H1 (cell line): ENCODE measurements around the gene ZFHX2. TPM values are rescaled to one million over a fixed set of nuclear protein-coding genes. Genes with fewer than 3 reads are reported as not detected.
A peak's percentile ranks its signal among the peaks of the same experiment; 100 is the strongest.

Experiments used
- CTCF ChIA-PET: fragments of 300-600 bp; sonication (Branson Sonifier 250); formaldehyde crosslinking; loops from one replicate; lab custom pipeline; 2021; ENCODE audit not compliant: partially characterized antibody; lab: Charles Lee
- POLR2A ChIA-PET: fragments of 300-600 bp; sonication (Branson Sonifier 250); formaldehyde crosslinking; loops from one replicate; lab custom pipeline; 2021; ENCODE audit warnings: inconsistent platforms; ENCODE audit not compliant: partially characterized antibody; lab: Charles Lee
- DNase-seq, 2 experiments: peaks; one replicate each; pipeline versions ENCODE4 v3.0.0 to v3.0.0-alpha.2; 2010 to 2022; ENCODE audit warnings: low spot score in 2 of 2, low read depth in 1 of 2, mixed read lengths in 1 of 2
- FAIRE-seq: peaks from 2 replicates; lab custom pipeline; 2011; peaks lifted over from hg19 to GRCh38; lab: Jason Lieb, UNC
- H2AFZ ChIP-seq: 2 replicates; pipeline ENCODE4 v1.8.1; 2012; ENCODE audit warnings: low read length, inconsistent platforms
- H2AK5ac ChIP-seq: 2 replicates; pipeline ENCODE4 v1.6.1; 2013; ENCODE audit warnings: low read depth, low read length
- H2BK120ac ChIP-seq: replicated peaks from 2 replicates; pipeline ENCODE3; 2013; ENCODE audit warnings: low read depth, low read length, inconsistent platforms
- H2BK12ac ChIP-seq: 2 replicates; pipeline ENCODE4 v1.6.1; 2013; ENCODE audit warnings: low read depth, low read length
- H2BK15ac ChIP-seq: 2 replicates; pipeline ENCODE4 v1.6.1; 2013; ENCODE audit warnings: low read length
- H2BK20ac ChIP-seq: 2 replicates; pipeline ENCODE4 v1.6.1; 2013; ENCODE audit warnings: low read length
- H2BK5ac ChIP-seq: 2 replicates; pipeline ENCODE4 v1.6.1; 2013; ENCODE audit warnings: low read depth, low read length
- H3K14ac ChIP-seq: 2 replicates; pipeline ENCODE4 v1.6.1; 2013; ENCODE audit warnings: inconsistent platforms; ENCODE audit not compliant: insufficient read length
- H3K18ac ChIP-seq: 2 replicates; pipeline ENCODE4 v1.6.1; 2013; ENCODE audit warnings: low read length; ENCODE audit errors: extremely low read depth
- H3K23ac ChIP-seq: 2 replicates; pipeline ENCODE4 v1.6.1; 2013; ENCODE audit warnings: inconsistent platforms; ENCODE audit not compliant: insufficient read length
- H3K23me2 ChIP-seq: 2 replicates; pipeline ENCODE4 v1.6.1; 2013; ENCODE audit warnings: low read depth, low read length
- H3K27ac ChIP-seq: 2 replicates; pipeline ENCODE4 v1.6.1; 2011; ENCODE audit warnings: low read depth, low read length, inconsistent platforms
- H3K27me3 ChIP-seq, 4 experiments: replicated peaks in 1 of 4; 1 replicate in 1 of 4; 2 replicates in 3 of 4; pipeline versions ENCODE4 v1.6.1 to v1.8.1; 2011 to 2013; ENCODE audit warnings: low read length in 3 of 4, mild to moderate bottlenecking in 3 of 4, inconsistent platforms in 2 of 4, mixed read lengths in 2 of 4, moderate library complexity in 1 of 4; ENCODE audit not compliant: control insufficient read depth in 3 of 4, insufficient read depth in 3 of 4; ENCODE audit errors: extremely low read depth in 1 of 4
- H3K36me3 ChIP-seq, 4 experiments: 2 replicates each; pipeline versions ENCODE4 v1.6.1 to v1.8.1; 2011 to 2013; ENCODE audit warnings: mild to moderate bottlenecking in 4 of 4, low read length in 3 of 4, moderate library complexity in 2 of 4, control low read depth in 1 of 4, inconsistent platforms in 1 of 4; ENCODE audit not compliant: insufficient read depth in 4 of 4, control insufficient read depth in 2 of 4
- H3K4ac ChIP-seq: replicated peaks from 2 replicates; pipeline ENCODE3; 2013; ENCODE audit warnings: low read length, low read depth, mixed read lengths, inconsistent platforms; ENCODE audit not compliant: insufficient read length
- H3K4me1 ChIP-seq, 4 experiments: replicated peaks in 1 of 4; 1 replicate in 1 of 4; 2 replicates in 3 of 4; pipeline versions ENCODE4 v1.6.1 to v1.8.1; 2011 to 2013; ENCODE audit warnings: low read length in 3 of 4, inconsistent platforms in 2 of 4, mixed read lengths in 1 of 4; ENCODE audit not compliant: insufficient read depth in 4 of 4, control insufficient read depth in 3 of 4
- H3K4me2 ChIP-seq, 2 experiments: 2 replicates each; pipeline versions ENCODE4 v1.6.1 to v1.8.1; 2011 to 2013; ENCODE audit warnings: low read depth in 2 of 2, low read length in 2 of 2, control low read depth in 1 of 2, inconsistent platforms in 1 of 2, mild to moderate bottlenecking in 1 of 2; ENCODE audit not compliant: insufficient read depth in 1 of 2
- H3K4me3 ChIP-seq, 4 experiments: fragments of 200-600, 300-600 bp in 1 of 4; sonication (generic), shearing (Covaris generic), sonication (Bioruptor Twin) in 1 of 4; 2 replicates each; pipeline versions ENCODE4 v1.5.1 to v1.8.1; 2011 to 2016; ENCODE audit warnings: low read length in 4 of 4, low read depth in 3 of 4, control low read depth in 2 of 4, inconsistent platforms in 2 of 4, mild to moderate bottlenecking in 2 of 4, mixed read lengths in 1 of 4, moderate library complexity in 1 of 4; ENCODE audit not compliant: insufficient read depth in 2 of 4; ENCODE audit errors: extremely low read depth in 1 of 4
- H3K56ac ChIP-seq: replicated peaks from 2 replicates; pipeline ENCODE3; 2013; ENCODE audit warnings: low read depth, mild to moderate bottlenecking, mixed read lengths, low read length, inconsistent platforms; ENCODE audit not compliant: insufficient read length
- H3K79me1 ChIP-seq: 2 replicates; pipeline ENCODE4 v1.6.1; 2013; ENCODE audit warnings: low read depth, low read length, control low read depth
- H3K79me2 ChIP-seq, 2 experiments: 2 replicates each; pipeline versions ENCODE4 v1.6.1 to v1.8.1; 2012 to 2013; ENCODE audit warnings: low read length in 2 of 2, mild to moderate bottlenecking in 2 of 2, inconsistent platforms in 1 of 2; ENCODE audit not compliant: insufficient read depth in 2 of 2, control insufficient read depth in 1 of 2
- H3K9ac ChIP-seq, 4 experiments: replicated peaks in 1 of 4; 1 replicate in 1 of 4; 2 replicates in 3 of 4; pipeline versions ENCODE4 v1.6.1 to v1.8.1; 2011 to 2013; ENCODE audit warnings: low read depth in 3 of 4, low read length in 3 of 4, control low read depth in 2 of 4, mild to moderate bottlenecking in 2 of 4, moderate library complexity in 2 of 4, inconsistent platforms in 1 of 4; ENCODE audit errors: extremely low read depth in 1 of 4
- H3K9me3 ChIP-seq, 2 experiments: 2 replicates each; pipeline versions ENCODE4 v1.6.1 to v1.8.1; 2012 to 2013; ENCODE audit warnings: mild to moderate bottlenecking in 2 of 2, moderate library complexity in 2 of 2, control low read depth in 1 of 2, inconsistent platforms in 1 of 2, low read depth in 1 of 2, low read length in 1 of 2, mixed read lengths in 1 of 2; ENCODE audit not compliant: insufficient read depth in 2 of 2
- H4K20me1 ChIP-seq, 2 experiments: replicated peaks in 1 of 2; 2 replicates each; pipeline versions ENCODE3 to v1.8.1; 2011 to 2013; ENCODE audit warnings: inconsistent platforms in 2 of 2, low read length in 2 of 2, mild to moderate bottlenecking in 1 of 2; ENCODE audit not compliant: insufficient read depth in 2 of 2, control insufficient read depth in 1 of 2
- H4K5ac ChIP-seq: 2 replicates; pipeline ENCODE4 v1.6.1; 2013; ENCODE audit warnings: low read length, low read depth, mixed read lengths, inconsistent platforms; ENCODE audit not compliant: insufficient read length
- H4K8ac ChIP-seq: 2 replicates; pipeline ENCODE4 v1.8.0; 2013; ENCODE audit warnings: mild to moderate bottlenecking, moderate library complexity, low read length, inconsistent platforms; ENCODE audit not compliant: insufficient read depth; ENCODE audit errors: extremely low read depth
- H4K91ac ChIP-seq: replicated peaks from 2 replicates; pipeline ENCODE3; 2013; ENCODE audit warnings: low read length, mixed read lengths, inconsistent platforms; ENCODE audit not compliant: insufficient read length
- ATF3 ChIP-seq: IDR thresholded peaks from 2 replicates; pipeline ENCODE4 v1.6.1; 2011; ENCODE audit warnings: low read depth, mild to moderate bottlenecking, low read length; ENCODE audit not compliant: insufficient read depth
- CBX5 ChIP-seq: fragments of 300-800, 300-1000 bp; sonication (generic); IDR thresholded peaks from 2 replicates; pipeline ENCODE4 v1.7.1; 2016; ENCODE audit warnings: antibody characterized with exemption, low read length, low read depth
- GTF2F1 ChIP-seq: IDR thresholded peaks from 2 replicates; pipeline ENCODE4 v1.6.1; 2012; ENCODE audit warnings: low read depth, low read length, improper control_type of control experiment, borderline replicate concordance
- HDAC6 ChIP-seq: IDR thresholded peaks from one replicate; pipeline ENCODE4 v1.7.1; 2012; ENCODE audit warnings: low read depth, mild to moderate bottlenecking, inconsistent platforms, low read length, moderate library complexity
- KDM1A ChIP-seq: fragments of 200-600, 300-600 bp; sonication (generic); IDR thresholded peaks from 2 replicates; pipeline ENCODE4 v1.7.1; 2016; ENCODE audit warnings: mild to moderate bottlenecking, low read length, borderline replicate concordance
- MAFK ChIP-seq: IDR thresholded peaks from 2 replicates; pipeline ENCODE4 v1.6.1; 2012; ENCODE audit warnings: low read depth, mild to moderate bottlenecking, improper control_type of control experiment, low read length
- RBBP5 ChIP-seq: IDR thresholded peaks from 2 replicates; pipeline ENCODE4 v1.7.1; 2012; ENCODE audit warnings: low read depth, mild to moderate bottlenecking, inconsistent platforms, low read length, moderate library complexity, borderline replicate concordance
- SP4 ChIP-seq: IDR thresholded peaks from 2 replicates; pipeline ENCODE4 v1.6.1; 2012; ENCODE audit warnings: low read length, inconsistent platforms
- SRF ChIP-seq: IDR thresholded peaks from 2 replicates; pipeline ENCODE4 v1.6.1; 2011; ENCODE audit warnings: mild to moderate bottlenecking, low read depth, low read length, moderate library complexity
- SUZ12 ChIP-seq: fragments of 200-600 bp; sonication (generic); IDR thresholded peaks from 2 replicates; pipeline ENCODE4 v1.6.1; 2012; ENCODE audit warnings: mild to moderate bottlenecking, inconsistent platforms, low read length, moderate library complexity, mixed read lengths
- WGBS, 2 experiments: shearing (Covaris generic) in 1 of 2; methylation state at CpG; one replicate each; pipeline versions ENCODE4 v1.1.6 to v1.1.7; 2013 to 2015; ENCODE audit warnings: low lambda C conversion rate in 2 of 2, mixed read lengths in 2 of 2, inconsistent platforms in 1 of 2, low coverage in 1 of 2, missing lambda C conversion rate in 1 of 2; ENCODE audit not compliant: insufficient replicate concordance in 2 of 2, insufficient coverage in 1 of 2, insufficient read length in 1 of 2; ENCODE audit errors: extremely low coverage in 1 of 2, missing lambda C conversion rate in 1 of 2; 5-methylcytosine and 5-hydroxymethylcytosine counted together
- polyA plus RNA-seq, 7 experiments: library from polyadenylated mRNA; depleted of rRNA in 3 of 7; stranded (reverse) in 5 of 7; unstranded in 2 of 7; fragments of >200 nt in 5 of 7; fragments of 200-250 nt in 2 of 7; gene quantifications; 1 replicate in 5 of 7; 2 replicates in 1 of 7; 4 replicates in 1 of 7; pipeline versions ENCODE4 v1.2.1 to v1.2.3, GENCODE V29; 2011 to 2013; ENCODE audit warnings: missing spikeins in 2 of 7, mixed read lengths in 2 of 7
- total RNA-seq: library from RNA; stranded (reverse); fragmentation: NEBNext Ultra II Directional; extraction: Animal tissue kit (Norgen Biotek cat#: 25700); gene quantifications from 2 replicates; pipeline ENCODE4 v1.2.1, GENCODE V29; 2021
- TF ChIP-seq, protein P1 (sequence below): IDR thresholded peaks from 2 replicates; pipeline ENCODE4 v1.6.1; 2012; ENCODE audit warnings: low read length, inconsistent platforms

The ZFHX2 gene
- total and polyA plus RNA-seq, 2 of the 8 experiments (the other 6 are each of a cell fraction or from before 2014, with no cell fraction given): 2.7 to 27.0 TPM

DNA sequence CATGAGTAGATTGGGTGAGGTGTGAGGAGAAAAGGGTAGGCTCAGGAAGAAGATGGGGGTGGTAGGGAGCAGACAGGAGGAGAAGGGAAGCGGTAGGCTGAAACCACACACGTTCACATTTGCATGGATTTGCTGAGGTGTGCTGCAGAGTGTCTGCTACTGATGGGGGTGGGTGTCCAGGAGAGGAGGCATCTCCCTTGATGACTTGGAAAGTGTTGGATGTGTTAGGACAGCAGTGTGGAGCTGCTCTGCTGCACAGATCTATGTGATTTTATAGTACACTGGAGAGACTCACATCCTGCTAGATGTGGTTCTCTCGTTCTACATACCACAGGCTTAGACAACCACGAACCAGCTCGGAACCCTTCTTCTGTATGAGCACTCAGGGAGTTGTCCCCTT, 9.3 kb downstream of the ZFHX2 start:
- Histone ChIP-seq H2BK5ac (peak overlapping the region; percentile 36; the same call in 1 of the 2 replicates), H2BK120ac (no peak overlapping the region), H4K91ac (no peak overlapping the region), H3K4me1 (peaks cover 27 to 45% (median 31%) of the 10 kb centered on the region in 4 experiments), H3K4me2 (no peak overlapping the region), H3K27me3 (no peaks in the 10 kb centered on the region), H4K20me1 (no peaks in the 10 kb centered on the region), H3K79me2 (peaks cover 3 to 40% of the 10 kb centered on the region in 2 experiments; a peak in 2 of 4 replicates), H3K36me3 (peaks cover 0 to 16% (median 3%) of the 10 kb centered on the region in 4 experiments; a peak in 4 of 8 replicates), H3K23ac (no peak overlapping the region), H2BK20ac (peak overlapping the region; percentile 51), H3K4me3 (no peak overlapping the region), H3K18ac (no peak overlapping the region), H2BK12ac (no peak overlapping the region), H4K8ac (no peak overlapping the region), H3K9me3 (no peaks in the 10 kb centered on the region), H3K56ac (no peak overlapping the region), H4K5ac (no peak overlapping the region), H3K14ac (no peak overlapping the region), H2BK15ac (peak overlapping the region; percentile 61), H3K27ac (no peak overlapping the region), H2AFZ (no peak overlapping the region), H2AK5ac (peak overlapping the region; percentile 58; the same call in 1 of the 2 replicates), H3K4ac (no peak overlapping the region), H3K23me2 (peaks cover 21% of the 10 kb centered on the region), H3K9ac (no peak overlapping the region), H3K79me1 (peaks cover 9% of the 10 kb centered on the region)
- DNase-seq (no peak), FAIRE-seq (no peak)
- 74% methylated on average over 5 of the region's 5 CpGs; no CpG with 5 or more reads in 1 of the 2 experiments for WGBS, 2 experiments
- ChIA-PET POLR2A (interaction anchor here (31.9 to 52.7 kb wide), 3 partner anchors 5 to 63 kb away, joined by 944 to 1523 read pairs (median 1523); partner anchors contain the start of genes AP1G2, NGDN, THTPA and ZFHX2), CTCF (interaction anchor here (1.6 to 70.5 kb wide), 5 partner anchors 11 to 97 kb away, joined by 3 to 2092 read pairs (median 1314); partner anchors contain the start of genes AP1G2, NGDN, THTPA and ZFHX2)
- no peak for TF ChIP-seq RBBP5
- no peak for TF ChIP-seq KDM1A
- no peak for TF ChIP-seq CBX5
- TF ChIP-seq, protein P1, sequence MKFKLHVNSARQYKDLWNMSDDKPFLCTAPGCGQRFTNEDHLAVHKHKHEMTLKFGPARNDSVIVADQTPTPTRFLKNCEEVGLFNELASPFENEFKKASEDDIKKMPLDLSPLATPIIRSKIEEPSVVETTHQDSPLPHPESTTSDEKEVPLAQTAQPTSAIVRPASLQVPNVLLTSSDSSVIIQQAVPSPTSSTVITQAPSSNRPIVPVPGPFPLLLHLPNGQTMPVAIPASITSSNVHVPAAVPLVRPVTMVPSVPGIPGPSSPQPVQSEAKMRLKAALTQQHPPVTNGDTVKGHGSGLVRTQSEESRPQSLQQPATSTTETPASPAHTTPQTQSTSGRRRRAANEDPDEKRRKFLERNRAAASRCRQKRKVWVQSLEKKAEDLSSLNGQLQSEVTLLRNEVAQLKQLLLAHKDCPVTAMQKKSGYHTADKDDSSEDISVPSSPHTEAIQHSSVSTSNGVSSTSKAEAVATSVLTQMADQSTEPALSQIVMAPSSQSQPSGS: no peak
- TF ChIP-seq HDAC6: no peak
- no peak for TF ChIP-seq GTF2F1
- TF ChIP-seq SP4: no peak
- TF ChIP-seq ATF3: no peak
- no peak for TF ChIP-seq SUZ12
- no peak for TF ChIP-seq SRF
- no peak for TF ChIP-seq MAFK
